GM21619 (cell line): Measurements from ENCODE around the gene ASIC4.

Source experiments
- ATAC-seq: cut with Tn5 transposase; IDR thresholded peaks from one replicate; pipeline ENCODE4 v1.9.1; 2021; ENCODE audit not compliant: unreplicated experiment

Gene ASIC4

GRCh38 chr2:219531639-219532377, 17.5 kb downstream of the ASIC4 start:
- ATAC-seq, result no peak

GRCh38 chr2:219532378-219532649, 18.0 kb downstream of the ASIC4 start:
- ATAC-seq, result no peak

GRCh38 chr2:219533930-219534661, 19.8 kb downstream of the ASIC4 start:
- ATAC-seq, result no peak

GRCh38 chr2:219536425-219536824, 22.1 kb downstream of the ASIC4 start:
- ATAC-seq, result no peak

GRCh38 chr2:219536967-219537366, 22.7 kb downstream of the ASIC4 start:
- ATAC-seq, result no peak

GRCh38 chr2:219537657-219538488, 23.6 kb downstream of the ASIC4 start:
- ATAC-seq, result no peak

GRCh38 chr2:219538504-219538951, 24.2 kb downstream of the ASIC4 start:
- ATAC-seq, result no peak

- ATAC-seq, result no peak
These were observed 24.9 kb downstream of the ASIC4 start for GRCh38 chr2:219538956-219539788.

GRCh38 chr2:219539926-219540678, 25.8 kb downstream of the ASIC4 start:
- no peak for ATAC-seq

GRCh38 chr2:219540784-219541504, 26.7 kb downstream of the ASIC4 start:
- no peak for ATAC-seq

GRCh38 chr2:219541611-219542180, 27.4 kb downstream of the ASIC4 start:
- peak; percentile 46 for ATAC-seq

- peak; percentile 37 for ATAC-seq
These were observed 28.8 kb downstream of the ASIC4 start for GRCh38 chr2:219542931-219543595.

GRCh38 chr2:219543596-219544358, 29.5 kb downstream of the ASIC4 start, which contains the start of the genes CHPF and TMEM198:
TSS of gene CHPF (minus strand) at chr2:219543809. CDS start at chr2:219543538, 271 bp downstream.
TSS of gene TMEM198 (plus strand) at chr2:219544028. CDS start at chr2:219544728, 700 bp downstream.
- ATAC-seq, result peak; percentile 70

GRCh38 chr2:219544567-219544966, 30.3 kb downstream of the ASIC4 start:
- ATAC-seq, result no peak

- ATAC-seq, result no peak
These were observed 31.1 kb downstream of the ASIC4 start for GRCh38 chr2:219545295-219545942.

- ATAC-seq, result no peak
These were observed 31.7 kb downstream of the ASIC4 start for GRCh38 chr2:219545943-219546352.

GRCh38 chr2:219547621-219548020, 33.3 kb downstream of the ASIC4 start:
- ATAC-seq, result no peak
